Measurements from ENCODE around the gene NSUN7. TPM values are rescaled to one million over a fixed set of nuclear protein-coding genes. Genes with fewer than 3 reads are reported as not detected.

Gene NSUN7
- total RNA-seq, 1 experiment from 2014 or later: 1.1 TPM

GRCh38 chr4:40702800-40703151 lies 47.0 kb upstream of the NSUN7 start:
- Histone ChIP-seq H3K9me3 (ENCODE audit: control insufficient read depth, insufficient read depth, low read depth, low read length) (no peaks in the 10 kb centered on the region), H3K27ac (ENCODE audit: low read length) (no peak overlapping the region), H3K27me3 (ENCODE audit: control insufficient read depth, insufficient read depth, low read length) (no peaks in the 10 kb centered on the region), H3K4me1 (ENCODE audit: control insufficient read depth, insufficient read depth, low read length) (no peaks in the 10 kb centered on the region), H3K4me3 (ENCODE audit: low read depth in 2 of 2, low read length in 2 of 2) (no peak overlapping the region), H3K36me3 (ENCODE audit: control insufficient read depth, insufficient read depth, low read length) (no peaks in the 10 kb centered on the region)
- DNase-seq (ENCODE audit: low read depth, low spot score): no peak
- ChIA-PET CTCF (no interaction called here), POLR2A (interaction anchor here (0.6 kb wide), 1 partner anchor 20 kb away, joined by 3 read pairs; no protein-coding TSS in a partner anchor)
- ATAC-seq: no peak
- in situ Hi-C loops (cut with HindIII; ENCODE audit: low pct_unique_long_range_greater_than_20kb, low sequenced_read_pairs): no loop called here
- no TSS peak for BruUV-seq (replicated peaks)
- intact Hi-C loops (cut with micrococcal nuclease; ENCODE audit: unreplicated experiment): no loop called here
- TF ChIP-seq CTCF (IDR thresholded peaks at IDR 0.05) (no peak), POLR2AphosphoS5 (IDR thresholded peaks at IDR 0.05; ENCODE audit: low read depth, low read length) (no peak), REST (IDR thresholded peaks at IDR 0.05; ENCODE audit: insufficient read depth in 1 of 2, low read depth in 2 of 2, low read length in 1 of 2) (no peak), SIN3A (IDR thresholded peaks at IDR 0.05; ENCODE audit: borderline replicate concordance, insufficient read depth, low read depth, low read length) (no peak), TCF7L2 (IDR thresholded peaks at IDR 0.05; ENCODE audit: low read depth, low read length) (no peak)

GRCh38 chr4:40704073-40704472 lies 45.7 kb upstream of the NSUN7 start:
- ChIA-PET CTCF (no interaction called here), POLR2A (no interaction called here)
- BruUV-seq (replicated peaks): no TSS peak
- Histone ChIP-seq H3K27ac (ENCODE audit: low read length) (no peak overlapping the region), H3K4me1 (ENCODE audit: control insufficient read depth, insufficient read depth, low read length) (no peaks in the 10 kb centered on the region), H3K36me3 (ENCODE audit: control insufficient read depth, insufficient read depth, low read length) (no peaks in the 10 kb centered on the region), H3K9me3 (ENCODE audit: control insufficient read depth, insufficient read depth, low read depth, low read length) (no peaks in the 10 kb centered on the region), H3K4me3 (ENCODE audit: low read depth in 2 of 2, low read length in 2 of 2) (no peak overlapping the region), H3K27me3 (ENCODE audit: control insufficient read depth, insufficient read depth, low read length) (no peaks in the 10 kb centered on the region)
- in situ Hi-C loops (cut with HindIII; ENCODE audit: low pct_unique_long_range_greater_than_20kb, low sequenced_read_pairs): no loop called here
- TF ChIP-seq REST (IDR thresholded peaks at IDR 0.05; ENCODE audit: insufficient read depth in 1 of 2, low read depth in 2 of 2, low read length in 1 of 2) (no peak), SIN3A (IDR thresholded peaks at IDR 0.05; ENCODE audit: borderline replicate concordance, insufficient read depth, low read depth, low read length) (no peak), CTCF (IDR thresholded peaks at IDR 0.05) (no peak), POLR2AphosphoS5 (IDR thresholded peaks at IDR 0.05; ENCODE audit: low read depth, low read length) (no peak), TCF7L2 (IDR thresholded peaks at IDR 0.05; ENCODE audit: low read depth, low read length) (no peak)
- no peak for DNase-seq (ENCODE audit: low read depth, low spot score)
- intact Hi-C loops (cut with micrococcal nuclease; ENCODE audit: unreplicated experiment): no loop called here
- no peak for ATAC-seq

Measured in Panc1 (cell line).